Stromal cell of bone marrow (primary cell): ENCODE results near the gene TUBAL3.
"Not testable (repeated sequence)": the region's sequence is repeated elsewhere in the genome, so short reads cannot be mapped to it uniquely, and the experiment has no call there.

Experiments
- DNase-seq: peaks from one replicate; pipeline ENCODE4 v3.0.0-alpha.2; 2012; ENCODE audit warnings: low read depth

TUBAL3 gene

GRCh38 chr10:5423771-5424170, 19.1 kb upstream of the TUBAL3 start:
- DNase-seq, result peak; percentile 55

GRCh38 chr10:5419466-5420094, 15.0 kb upstream of the TUBAL3 start:
- no peak for DNase-seq

GRCh38 chr10:5418584-5418983, 14.0 kb upstream of the TUBAL3 start:
- DNase-seq, result no peak

GRCh38 chr10:5416981-5417380, 12.4 kb upstream of the TUBAL3 start:
- DNase-seq, result no peak

- DNase-seq, result peak; percentile 38
Measured at GRCh38 chr10:5413012-5413938, 8.6 kb upstream of the TUBAL3 start.

- peak; percentile 59 for DNase-seq
Measured at GRCh38 chr10:5412277-5412941, 7.8 kb upstream of the TUBAL3 start, which contains the start of gene NET1. NET1 (plus strand) TSS chr10:5412557; CDS start chr10:5412693, 136 bp downstream.

GRCh38 chr10:5411941-5412276, 7.3 kb upstream of the TUBAL3 start:
- no peak for DNase-seq

- DNase-seq, result not testable (repeated sequence)
Measured at GRCh38 chr10:5410787-5411186, 6.2 kb upstream of the TUBAL3 start.

GRCh38 chr10:5406918-5407317, 2.3 kb upstream of the TUBAL3 start:
- no peak for DNase-seq

- DNase-seq, result no peak
Measured at GRCh38 chr10:5402798-5403197, 1.8 kb downstream of the TUBAL3 start.

- no peak for DNase-seq
Measured at GRCh38 chr10:5400468-5401240, 4.0 kb downstream of the TUBAL3 start.

GRCh38 chr10:5399332-5399731, 5.3 kb downstream of the TUBAL3 start:
- no peak for DNase-seq

GRCh38 chr10:5396556-5397300, 7.9 kb downstream of the TUBAL3 start:
- DNase-seq, result no peak

GRCh38 chr10:5395168-5395567, 9.5 kb downstream of the TUBAL3 start:
- no peak for DNase-seq

- no peak for DNase-seq
Measured at GRCh38 chr10:5393529-5393928, 11.1 kb downstream of the TUBAL3 start.

- no peak for DNase-seq
Measured at GRCh38 chr10:5391790-5392189, 12.8 kb downstream of the TUBAL3 start.

- no peak for DNase-seq
Measured at GRCh38 chr10:5390607-5391205, 13.9 kb downstream of the TUBAL3 start.

- DNase-seq, result no peak
Measured at GRCh38 chr10:5387169-5387568, 17.5 kb downstream of the TUBAL3 start.

- DNase-seq, result no peak
Measured at GRCh38 chr10:5385224-5385623, 19.4 kb downstream of the TUBAL3 start.

GRCh38 chr10:5381187-5381586, 23.4 kb downstream of the TUBAL3 start:
- DNase-seq, result no peak

GRCh38 chr10:5380395-5380794, 24.2 kb downstream of the TUBAL3 start:
- DNase-seq, result not testable (repeated sequence)
